GM18499 (cell line): ENCODE data around the gene CACNA2D4.

Experiments
- ATAC-seq: cut with Tn5 transposase; IDR thresholded peaks from one replicate; pipeline ENCODE4 v1.9.1; 2021; ENCODE audit warnings: moderate number of reproducible peaks; ENCODE audit not compliant: insufficient read depth, unreplicated experiment

The CACNA2D4 gene

GRCh38 chr12:1934068-1934467, 15.6 kb upstream of the CACNA2D4 start:
- ATAC-seq, result no peak

DNA sequence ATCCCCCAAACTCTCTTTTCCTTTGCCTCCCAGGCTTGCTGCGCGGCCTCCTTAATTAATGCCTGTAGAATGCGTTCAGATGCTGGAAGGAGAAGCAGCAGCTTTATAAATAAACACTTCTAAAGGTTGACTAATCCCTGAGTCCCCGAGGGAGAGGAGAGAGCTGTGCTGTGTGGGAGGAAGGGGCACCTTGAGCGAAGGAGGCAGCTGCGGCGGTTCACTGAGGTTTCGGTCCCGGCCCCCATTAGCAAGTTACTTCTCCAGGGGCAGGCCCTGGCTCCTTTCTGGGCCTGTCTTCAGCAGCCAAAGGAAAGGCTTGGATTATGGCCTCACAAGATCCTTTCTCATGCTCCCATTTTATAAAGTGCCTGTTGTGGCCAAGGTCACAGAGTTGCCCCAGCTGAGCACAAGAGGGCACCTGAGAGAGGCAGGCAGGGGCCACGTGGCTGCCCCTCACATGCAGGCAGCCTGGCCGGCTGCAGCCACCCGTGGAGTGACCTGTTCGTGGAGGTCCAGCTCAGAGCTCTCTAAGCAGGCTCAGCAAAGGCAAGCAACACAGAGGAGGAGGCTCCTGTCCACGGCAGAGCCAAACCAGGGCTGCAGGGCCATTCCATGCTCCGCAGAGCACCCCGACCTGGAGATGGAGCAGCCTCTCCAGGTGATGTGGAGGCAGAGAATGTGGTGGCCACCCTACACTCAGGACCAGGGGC, 15.0 kb upstream of the CACNA2D4 start:
- ATAC-seq, result no peak

DNA sequence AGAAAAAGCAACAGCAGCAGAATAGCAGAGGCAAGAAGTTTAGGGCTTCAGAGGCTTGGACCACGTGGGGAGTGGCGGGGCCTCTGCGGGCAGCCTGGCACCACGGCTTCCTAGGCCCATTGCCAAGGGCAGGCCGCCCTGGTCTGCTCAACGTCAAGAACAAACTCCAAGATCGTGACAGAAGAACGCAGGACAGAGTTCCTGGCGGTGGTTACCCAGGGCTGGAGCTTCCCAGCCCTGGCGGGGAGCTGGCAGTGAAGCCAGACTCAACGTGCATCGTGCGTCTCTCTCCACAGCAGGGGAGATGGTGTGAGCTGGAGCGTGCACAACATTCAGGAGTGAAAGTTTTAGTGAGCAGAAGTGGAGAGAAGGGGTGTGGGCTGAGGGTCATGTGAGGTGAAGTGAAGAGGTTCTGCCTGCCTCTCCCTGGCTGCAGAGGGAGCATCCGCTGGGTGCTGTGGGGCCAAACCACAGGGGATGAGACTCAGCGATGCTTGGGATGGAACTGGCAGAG, 13.9 kb upstream of the CACNA2D4 start:
- no peak for ATAC-seq

- no peak for ATAC-seq
These were observed 13.2 kb upstream of the CACNA2D4 start for GRCh38 chr12:1931642-1932041.

DNA sequence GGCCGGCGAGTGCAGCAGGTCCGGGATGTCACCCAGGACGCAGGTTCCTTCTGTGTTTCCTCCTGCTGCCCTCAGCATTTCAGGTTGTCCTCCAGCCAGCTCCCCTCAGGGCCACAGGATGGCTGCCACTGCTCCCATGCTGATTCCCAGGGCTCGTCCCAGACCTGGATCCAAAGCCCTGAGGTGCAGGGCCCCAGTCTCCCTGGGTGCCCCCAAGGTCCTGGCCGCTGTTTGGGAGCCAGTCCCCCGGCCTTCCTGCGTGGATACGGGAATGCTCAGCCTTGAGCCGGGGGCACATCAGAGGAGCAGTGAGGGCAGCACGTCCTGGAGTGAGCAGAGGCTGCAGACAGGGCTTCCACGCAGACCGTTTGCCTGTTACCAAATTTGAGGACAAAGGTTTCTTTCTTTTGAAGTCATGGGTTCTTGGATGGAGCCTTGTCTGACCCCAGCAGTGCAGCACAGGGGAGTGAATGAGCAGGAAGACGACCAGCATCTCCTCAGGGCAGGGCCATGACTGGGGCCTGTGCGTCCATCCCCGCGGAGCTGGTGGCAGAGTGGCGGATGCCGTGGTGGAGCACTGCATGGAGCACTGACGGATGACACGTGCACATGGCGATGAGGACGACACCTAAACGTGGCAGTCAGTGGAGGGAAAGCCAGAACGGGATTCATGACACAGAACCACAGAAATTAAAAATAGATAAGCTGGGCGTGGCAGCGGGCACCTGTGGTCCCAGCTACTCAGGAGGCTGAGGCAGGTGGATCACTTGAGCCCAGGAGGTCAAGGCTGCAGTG, 12.5 kb upstream of the CACNA2D4 start:
- no peak for ATAC-seq

GRCh38 chr12:1929985-1930802, 11.7 kb upstream of the CACNA2D4 start:
- no peak for ATAC-seq

GRCh38 chr12:1929241-1929984, 11.0 kb upstream of the CACNA2D4 start:
- ATAC-seq, result no peak

DNA sequence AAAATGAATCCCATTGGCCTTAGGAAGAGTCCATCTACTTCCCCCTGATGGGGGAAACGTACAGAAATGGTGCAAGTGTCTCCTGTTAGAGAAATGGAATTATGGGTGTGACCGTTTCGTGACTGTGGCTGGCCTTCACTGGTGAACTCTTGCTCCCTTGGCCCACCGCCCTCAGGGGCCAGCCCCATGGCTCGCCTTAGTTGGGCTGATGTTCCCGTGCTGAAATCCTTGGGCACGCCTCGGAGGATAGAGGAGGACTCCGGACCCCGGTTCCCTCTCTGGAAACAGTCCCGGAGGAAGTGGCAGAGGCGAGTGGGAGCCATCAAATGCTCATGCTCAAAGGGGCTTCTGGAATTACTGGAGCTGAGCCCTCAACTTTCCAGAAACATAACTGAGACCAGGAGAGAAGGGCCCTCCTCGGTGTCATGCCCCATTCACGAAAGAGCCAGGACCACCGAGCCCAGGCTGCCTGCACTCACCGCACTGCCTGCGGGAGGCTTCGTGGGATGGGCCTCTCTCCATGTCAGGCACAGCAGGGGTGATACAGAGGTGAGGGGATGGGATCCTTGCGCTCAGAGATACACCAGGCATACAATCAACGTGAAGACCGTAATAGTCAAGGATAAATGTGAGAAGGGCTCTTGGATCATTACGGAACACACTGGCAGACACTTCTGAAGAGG, 10.1 kb upstream of the CACNA2D4 start:
- ATAC-seq, result no peak

DNA sequence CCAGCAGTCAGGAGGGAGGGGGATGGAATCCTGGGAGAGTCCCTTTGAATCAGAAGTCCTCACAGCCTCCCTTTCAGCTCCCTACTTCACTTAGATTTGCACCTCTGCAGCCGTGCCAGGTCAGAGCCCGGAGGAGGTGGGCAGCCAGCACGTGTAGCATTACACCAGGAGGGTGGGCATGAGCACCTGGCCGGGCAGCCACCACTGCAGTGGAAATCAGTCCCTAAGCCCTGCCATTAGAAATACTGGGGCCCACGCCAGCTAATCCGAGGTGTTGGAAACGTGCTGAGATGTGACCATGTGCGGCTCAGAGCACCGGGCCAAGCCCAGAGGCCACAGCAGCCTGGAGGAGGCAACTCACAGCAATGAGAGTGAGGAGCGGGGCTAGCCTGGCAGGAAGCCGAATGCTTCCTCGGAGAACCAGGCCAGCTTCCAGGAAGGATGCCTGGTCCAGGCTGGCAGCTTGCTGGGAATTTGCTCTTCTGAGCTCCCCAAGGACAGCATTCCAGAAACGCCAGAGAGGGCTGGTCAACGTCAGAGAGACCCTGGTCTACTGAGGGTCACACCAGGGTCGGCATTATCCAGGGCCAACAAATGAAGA, 9.4 kb upstream of the CACNA2D4 start:
- ATAC-seq, result no peak

GRCh38 chr12:1927051-1927680, 8.7 kb upstream of the CACNA2D4 start:
- ATAC-seq, result no peak

DNA sequence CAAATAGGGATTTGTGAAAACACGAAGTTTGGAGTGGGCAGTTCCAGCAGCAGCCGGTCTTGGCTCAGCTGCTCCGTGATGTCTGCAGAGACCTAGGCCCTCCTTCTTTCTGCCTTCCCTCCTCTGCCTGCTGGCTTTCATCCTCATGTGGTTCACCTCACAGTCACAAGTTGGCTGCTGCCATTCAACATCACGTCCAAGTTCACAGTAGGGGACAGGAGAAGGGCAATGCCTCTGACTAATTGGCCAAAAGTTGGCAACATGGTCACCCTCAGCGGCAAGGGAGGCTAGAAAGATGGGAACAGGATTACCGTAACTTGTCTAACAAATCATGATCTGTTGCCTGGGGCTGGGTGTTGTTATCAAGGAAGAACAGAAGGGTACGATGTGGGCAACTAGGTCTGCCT, 7.8 kb upstream of the CACNA2D4 start:
- no peak for ATAC-seq

DNA sequence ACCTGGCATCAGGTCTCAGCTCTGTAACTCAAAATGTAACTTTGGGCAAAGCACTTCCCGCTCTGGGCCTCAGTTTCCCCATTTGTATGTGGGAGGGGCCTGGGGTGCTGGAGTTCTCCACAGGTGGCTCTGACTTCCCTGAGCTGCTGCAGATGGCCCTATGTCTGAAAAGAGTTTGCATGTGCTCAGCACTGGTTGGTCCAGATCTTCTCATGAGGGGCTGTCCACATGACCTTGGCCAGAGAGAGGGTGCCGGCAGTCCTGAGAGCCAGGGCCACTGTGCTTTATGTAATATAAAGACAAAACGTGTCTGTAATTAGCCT, 7.2 kb upstream of the CACNA2D4 start:
- ATAC-seq, result no peak

- ATAC-seq, result no peak
These were observed 6.7 kb upstream of the CACNA2D4 start for GRCh38 chr12:1924996-1925683.

DNA sequence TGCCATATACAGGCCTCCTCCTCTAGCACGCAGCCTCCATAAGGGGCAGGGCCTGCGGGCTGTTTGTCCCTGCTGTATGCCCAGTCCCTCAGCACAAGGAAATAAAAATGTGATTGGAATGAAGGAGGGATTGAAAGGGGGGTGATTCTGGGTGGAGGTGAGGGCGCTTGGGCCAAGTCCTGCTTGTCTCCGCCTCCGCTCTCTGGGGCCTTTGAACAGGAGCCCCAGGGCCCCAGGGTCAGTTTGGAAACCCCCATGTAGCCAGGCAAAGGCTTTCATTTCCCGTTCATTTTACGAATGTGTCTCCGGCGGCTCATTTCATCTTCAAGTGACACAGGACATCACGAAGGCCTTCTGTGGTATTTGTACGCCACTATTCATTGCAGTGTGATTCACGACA, 4.5 kb upstream of the CACNA2D4 start:
- no peak for ATAC-seq

DNA sequence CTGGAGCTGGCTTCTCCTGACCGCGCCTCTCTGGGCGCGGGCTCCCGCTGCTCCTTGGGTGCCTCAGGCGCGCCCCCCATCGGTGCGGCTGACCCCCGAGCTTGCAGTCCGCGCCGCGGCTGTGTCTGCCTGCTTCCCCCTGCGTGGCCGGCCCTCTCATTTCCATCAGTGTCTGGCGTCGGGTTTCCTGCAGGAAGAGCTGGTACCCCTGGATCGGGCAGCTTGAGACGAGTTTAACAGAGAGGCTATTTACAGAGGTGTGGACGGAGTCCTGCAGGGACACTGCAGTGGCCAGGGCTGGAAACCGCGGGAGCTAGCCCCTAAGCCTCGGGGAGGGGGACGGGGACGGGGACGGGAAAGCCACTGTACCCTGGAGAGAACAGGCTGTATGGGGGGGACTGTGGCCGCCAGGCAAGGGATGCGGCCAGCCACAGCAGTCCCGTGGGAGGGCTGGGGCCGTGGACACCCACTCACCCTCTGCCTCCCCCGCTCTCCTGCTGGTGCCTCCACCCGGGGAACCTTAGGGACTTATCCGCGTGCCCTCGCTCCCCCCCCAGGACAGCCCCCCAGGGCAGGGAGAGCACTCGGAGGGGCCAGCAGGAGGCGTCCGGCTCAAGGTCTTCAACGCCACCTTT, 3.7 kb upstream of the CACNA2D4 start:
- no peak for ATAC-seq

GRCh38 chr12:1920971-1921370, 2.5 kb upstream of the CACNA2D4 start:
- ATAC-seq, result no peak

DNA sequence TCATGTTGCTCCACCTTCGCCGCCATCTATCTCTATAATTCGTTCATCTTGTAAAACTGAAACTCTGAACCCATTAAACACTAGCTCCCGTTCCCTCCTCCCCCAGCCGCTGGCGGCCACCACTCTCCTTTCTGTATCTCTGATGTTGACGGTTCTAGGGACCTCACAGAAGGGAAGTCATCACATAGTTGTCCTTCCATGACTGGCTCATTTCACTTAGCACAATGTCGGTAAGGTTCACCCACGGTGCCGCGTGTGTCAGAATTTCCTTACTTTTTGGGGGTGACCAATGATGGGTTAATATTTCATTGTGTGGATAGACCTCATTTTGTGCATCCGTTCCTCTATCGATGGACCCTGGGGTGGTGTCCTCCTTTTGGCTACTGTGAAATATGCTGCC, 2.0 kb upstream of the CACNA2D4 start:
- no peak for ATAC-seq

- no peak for ATAC-seq
These were observed 1.3 kb upstream of the CACNA2D4 start for GRCh38 chr12:1919763-1920162.
